ENCODE results near the gene BEAN1. TPM values are rescaled to one million over a fixed set of nuclear protein-coding genes. Genes with fewer than 3 reads are reported as not detected.

Gene BEAN1
- total RNA-seq, 1 experiment from 2014 or later, result 0.24 TPM

- H3K27me3 Mint-ChIP-seq (ENCODE audit: low read depth), result peaks cover 90% of the 10 kb centered on the region
- no peaks in the 10 kb centered on the region; a peak in 1 of 5 replicates for H3K9me3 Mint-ChIP-seq
- H3K4me3 Mint-ChIP-seq, result peak overlapping the region; percentile 52 to 73
- Histone ChIP-seq H3K18ac (ENCODE audit: insufficient read length, low read depth, low read length) (no peak overlapping the region), H3K23me2 (ENCODE audit: insufficient read length, low read depth, low read length, poor library complexity, severe bottlenecking) (peaks cover 13% of the 10 kb centered on the region), H3K56ac (ENCODE audit: insufficient read length, low read depth, low read length) (no peak overlapping the region), H3K4me2 (ENCODE audit: insufficient read depth, insufficient read length, low read length) (peak overlapping the region; percentile 54), H4K20me1 (ENCODE audit: control insufficient read depth, insufficient read depth, insufficient read length) (peaks cover 2% of the 10 kb centered on the region), H4K5ac (ENCODE audit: insufficient read length, low read depth, low read length) (no peak overlapping the region), H2BK5ac (ENCODE audit: insufficient read length, low read length) (no peak overlapping the region), H3K79me2 (ENCODE audit: insufficient read depth, low read length) (no peaks in the 10 kb centered on the region), H4K91ac (ENCODE audit: insufficient read length, low read depth, low read length) (no peak overlapping the region), H3K79me1 (ENCODE audit: insufficient read depth, low read depth, low read length, poor library complexity, severe bottlenecking) (no peaks in the 10 kb centered on the region), H3K27me3 (ENCODE audit: insufficient read depth, low read length) (peaks cover 48% of the 10 kb centered on the region), H3K23ac (ENCODE audit: insufficient read length, low read depth, low read length) (no peak overlapping the region), H2BK15ac (ENCODE audit: low read depth, low read length) (no peak overlapping the region), H2AK5ac (ENCODE audit: insufficient read length, low read length) (no peak overlapping the region), H2BK20ac (ENCODE audit: low read depth, low read length, poor library complexity, severe bottlenecking) (no peak overlapping the region), H2BK120ac (ENCODE audit: low read depth, low read length, poor library complexity, severe bottlenecking) (no peak overlapping the region), H4K8ac (replicated peaks; ENCODE audit: insufficient read length, low read depth, low read length) (no peak overlapping the region), H3K27ac (ENCODE audit: insufficient read length, low read depth, low read length) (no peak overlapping the region), H3K4ac (ENCODE audit: low read depth, low read length) (no peak overlapping the region), H3K9ac (ENCODE audit: extremely low read depth, insufficient read length, low read length) (no peak overlapping the region), H3K14ac (ENCODE audit: insufficient read depth, low read length) (no peak overlapping the region), H3K9me3 (ENCODE audit: control insufficient read depth, low read depth, low read length) (no peaks in the 10 kb centered on the region), H3K4me1 (ENCODE audit: insufficient read depth, low read length) (peaks cover 2% of the 10 kb centered on the region; the same call in 1 of the 2 replicates), H2BK12ac (ENCODE audit: insufficient read length, low read depth, low read length) (no peak overlapping the region), H3T11ph (ENCODE audit: low read length) (no peak overlapping the region), H2AFZ (ENCODE audit: low read length) (no peak overlapping the region)
- H3K36me3 Mint-ChIP-seq (ENCODE audit: insufficient read depth in 1 of 3, low read depth in 3 of 3), result no peaks in the 10 kb centered on the region; a peak in 1 of 7 replicates
- no peak for TF ChIP-seq CTCF (conservative IDR thresholded peaks at IDR 0.05)
- no peak overlapping the region for H3K27ac Mint-ChIP-seq
- H3K4me1 Mint-ChIP-seq, result peaks cover 7 to 28% of the 10 kb centered on the region in 2 experiments
- no CpG with 5 or more reads among the region's 56 CpGs for WGBS (ENCODE audit: extremely low coverage, insufficient read length, low lambda C conversion rate)
- no peak for DNase-seq
Observed at GRCh38 chr16:66426112-66427035, 721 bp upstream of the BEAN1 start.
